Astrocyte of the cerebellum (primary cell): ENCODE data around the gene TLE3.

Experiments used
- DNase-seq: peaks from one replicate; pipeline ENCODE4 v3.0.0-alpha.2; 2011; ENCODE audit warnings: low read depth
- H3K4me3 ChIP-seq: 2 replicates; pipeline ENCODE4 v1.5.1; 2011; ENCODE audit warnings: mild to moderate bottlenecking, low read depth, low read length, moderate library complexity
- CTCF ChIP-seq: IDR thresholded peaks from 2 replicates; pipeline ENCODE4 v1.5.1; 2012; ENCODE audit warnings: low read length, low read depth, moderate library complexity, mild to moderate bottlenecking; ENCODE audit errors: missing control alignments
- in situ Hi-C: cut with HindIII; loops from 2 replicates; pipeline ENCODE4 v1.10.0; 2017; ENCODE audit warnings: low sequenced_read_pairs

Gene TLE3

GRCh38 chr15:70062321-70062956, 35.3 kb downstream of the TLE3 start:
- in situ Hi-C loops = no loop called here
- peak overlapping the region; percentile 12 for H3K4me3 ChIP-seq
- no peak for TF ChIP-seq CTCF
- DNase-seq = peak; percentile 94

GRCh38 chr15:70061696-70062270, 35.9 kb downstream of the TLE3 start:
- H3K4me3 ChIP-seq = peak overlapping the region; percentile 12
- in situ Hi-C loops = no loop called here
- no peak for DNase-seq
- TF ChIP-seq CTCF = no peak

GRCh38 chr15:70060993-70061305, 36.8 kb downstream of the TLE3 start:
- in situ Hi-C loops = no loop called here
- no peak for DNase-seq
- no peak for TF ChIP-seq CTCF
- no peak overlapping the region for H3K4me3 ChIP-seq

GRCh38 chr15:70060214-70060992, 37.3 kb downstream of the TLE3 start:
- in situ Hi-C loops = no loop called here
- no peak for DNase-seq
- H3K4me3 ChIP-seq = no peak overlapping the region
- no peak for TF ChIP-seq CTCF

GRCh38 chr15:70059476-70060213, 38.1 kb downstream of the TLE3 start:
- no peak for DNase-seq
- TF ChIP-seq CTCF = no peak
- in situ Hi-C loops = loop anchor here (5.0 kb wide), 1 partner anchor 52 kb away; no protein-coding TSS in a partner anchor

GRCh38 chr15:70058642-70059360, 38.9 kb downstream of the TLE3 start:
- no peak overlapping the region for H3K4me3 ChIP-seq
- DNase-seq = no peak
- no peak for TF ChIP-seq CTCF
- in situ Hi-C loops = loop anchor here (5.0 kb wide), 1 partner anchor 52 kb away; no protein-coding TSS in a partner anchor

More at GRCh38 chr15:70059476-70060213, 38.1 kb downstream of the TLE3 start:
- H3K4me3 ChIP-seq = no peak overlapping the region
